IPS-18c (cell line): ENCODE data around the gene THSD7A.

Experiments used
- H3K4me3 ChIP-seq: 2 replicates; pipeline ENCODE4 v1.7.0; 2013; ENCODE audit warnings: low read depth, mild to moderate bottlenecking, low read length, moderate library complexity; ENCODE audit not compliant: insufficient read depth
- H3K9me3 ChIP-seq: one replicate; pipeline ENCODE4 v1.6.1; 2013; ENCODE audit warnings: mild to moderate bottlenecking, low read length, moderate library complexity; ENCODE audit not compliant: control insufficient read depth, insufficient read depth

Gene THSD7A, protein sequence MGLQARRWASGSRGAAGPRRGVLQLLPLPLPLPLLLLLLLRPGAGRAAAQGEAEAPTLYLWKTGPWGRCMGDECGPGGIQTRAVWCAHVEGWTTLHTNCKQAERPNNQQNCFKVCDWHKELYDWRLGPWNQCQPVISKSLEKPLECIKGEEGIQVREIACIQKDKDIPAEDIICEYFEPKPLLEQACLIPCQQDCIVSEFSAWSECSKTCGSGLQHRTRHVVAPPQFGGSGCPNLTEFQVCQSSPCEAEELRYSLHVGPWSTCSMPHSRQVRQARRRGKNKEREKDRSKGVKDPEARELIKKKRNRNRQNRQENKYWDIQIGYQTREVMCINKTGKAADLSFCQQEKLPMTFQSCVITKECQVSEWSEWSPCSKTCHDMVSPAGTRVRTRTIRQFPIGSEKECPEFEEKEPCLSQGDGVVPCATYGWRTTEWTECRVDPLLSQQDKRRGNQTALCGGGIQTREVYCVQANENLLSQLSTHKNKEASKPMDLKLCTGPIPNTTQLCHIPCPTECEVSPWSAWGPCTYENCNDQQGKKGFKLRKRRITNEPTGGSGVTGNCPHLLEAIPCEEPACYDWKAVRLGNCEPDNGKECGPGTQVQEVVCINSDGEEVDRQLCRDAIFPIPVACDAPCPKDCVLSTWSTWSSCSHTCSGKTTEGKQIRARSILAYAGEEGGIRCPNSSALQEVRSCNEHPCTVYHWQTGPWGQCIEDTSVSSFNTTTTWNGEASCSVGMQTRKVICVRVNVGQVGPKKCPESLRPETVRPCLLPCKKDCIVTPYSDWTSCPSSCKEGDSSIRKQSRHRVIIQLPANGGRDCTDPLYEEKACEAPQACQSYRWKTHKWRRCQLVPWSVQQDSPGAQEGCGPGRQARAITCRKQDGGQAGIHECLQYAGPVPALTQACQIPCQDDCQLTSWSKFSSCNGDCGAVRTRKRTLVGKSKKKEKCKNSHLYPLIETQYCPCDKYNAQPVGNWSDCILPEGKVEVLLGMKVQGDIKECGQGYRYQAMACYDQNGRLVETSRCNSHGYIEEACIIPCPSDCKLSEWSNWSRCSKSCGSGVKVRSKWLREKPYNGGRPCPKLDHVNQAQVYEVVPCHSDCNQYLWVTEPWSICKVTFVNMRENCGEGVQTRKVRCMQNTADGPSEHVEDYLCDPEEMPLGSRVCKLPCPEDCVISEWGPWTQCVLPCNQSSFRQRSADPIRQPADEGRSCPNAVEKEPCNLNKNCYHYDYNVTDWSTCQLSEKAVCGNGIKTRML (N-terminal part only)

DNA sequence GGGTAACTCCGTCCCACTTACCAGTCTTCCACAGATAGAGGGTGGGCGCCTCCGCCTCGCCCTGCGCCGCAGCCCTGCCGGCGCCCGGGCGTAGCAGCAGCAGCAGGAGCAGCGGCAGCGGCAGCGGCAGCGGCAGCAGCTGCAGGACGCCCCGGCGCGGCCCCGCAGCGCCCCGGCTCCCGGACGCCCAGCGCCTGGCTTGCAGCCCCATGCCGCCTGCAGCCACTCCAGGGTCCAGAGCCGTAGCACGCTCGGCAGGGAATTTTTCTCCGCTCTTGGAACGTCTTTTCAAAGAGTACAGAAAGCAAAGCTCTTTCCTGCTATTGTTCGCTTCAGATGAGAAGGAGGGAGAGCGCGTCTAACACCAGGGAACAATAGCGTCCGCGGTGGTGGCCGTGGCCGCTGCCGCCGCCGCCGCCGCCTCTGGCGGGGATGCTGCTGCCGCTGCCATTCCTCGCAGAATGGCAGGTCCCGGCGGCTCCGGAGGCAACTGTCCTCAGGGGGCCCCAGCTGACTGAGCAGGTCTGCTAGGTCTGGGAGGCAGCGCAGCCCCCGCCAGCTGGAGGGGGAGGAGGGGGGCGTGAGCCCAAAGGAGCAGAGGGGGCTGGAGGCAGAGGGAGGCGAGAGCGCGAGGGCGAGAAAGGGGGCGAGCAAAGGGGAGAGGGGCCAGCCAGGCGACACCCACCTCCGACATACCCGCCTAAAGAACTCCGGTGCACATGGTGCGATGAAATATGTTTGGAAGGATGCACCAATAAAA, at the start of gene THSD7A:
Gene THSD7A (minus strand): TSS at position 463 of the 760 bp plus-strand sequence. CDS start 252 bp downstream, at position 211.
- no peaks in the 10 kb centered on the region for H3K9me3 ChIP-seq

DNA sequence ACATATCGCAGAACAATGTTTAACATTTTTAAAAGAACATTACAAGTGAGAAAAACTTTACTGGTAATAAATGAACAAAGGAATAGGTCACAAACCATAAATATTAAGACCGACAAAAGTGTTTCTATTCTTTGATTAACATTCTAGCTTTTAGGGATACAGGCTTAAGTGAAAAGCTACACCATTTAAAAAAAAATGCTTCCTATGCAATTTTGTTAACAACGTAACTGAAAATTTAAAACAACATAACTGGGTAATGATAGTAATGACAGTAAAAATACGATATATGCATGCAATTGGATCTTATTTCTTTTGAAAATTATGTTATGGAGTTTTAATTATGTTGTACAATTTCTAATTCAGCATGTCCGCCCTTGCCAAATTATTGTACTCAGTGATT, 49.7 kb upstream of the THSD7A start:
- H3K9me3 ChIP-seq, result no peaks in the 10 kb centered on the region
- H3K4me3 ChIP-seq, result no peak overlapping the region

More for the DNA sequence above, at the start of gene THSD7A:
- H3K4me3 ChIP-seq, result peak within 1 kb of the TSS; percentile 62

DNA sequence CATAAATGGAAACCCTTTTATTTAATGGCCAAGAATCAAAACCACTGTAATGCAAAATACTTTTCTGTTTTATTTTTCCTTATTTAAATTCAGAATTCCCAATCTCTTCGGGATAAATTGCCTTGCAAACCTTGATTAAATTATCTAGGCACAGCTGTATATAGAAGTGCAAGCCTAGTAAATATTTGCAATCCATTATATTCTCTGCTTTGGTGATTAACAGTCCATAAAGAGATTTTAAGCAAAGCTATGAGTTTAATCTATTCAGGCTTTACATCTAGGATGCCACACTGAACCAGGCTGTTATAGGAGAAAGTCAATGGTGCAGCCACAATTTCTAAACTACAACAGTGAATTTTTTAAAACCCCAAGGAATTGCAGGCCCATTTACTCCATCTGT, 43.6 kb upstream of the THSD7A start:
- no peaks in the 10 kb centered on the region for H3K9me3 ChIP-seq
- no peak overlapping the region for H3K4me3 ChIP-seq

DNA sequence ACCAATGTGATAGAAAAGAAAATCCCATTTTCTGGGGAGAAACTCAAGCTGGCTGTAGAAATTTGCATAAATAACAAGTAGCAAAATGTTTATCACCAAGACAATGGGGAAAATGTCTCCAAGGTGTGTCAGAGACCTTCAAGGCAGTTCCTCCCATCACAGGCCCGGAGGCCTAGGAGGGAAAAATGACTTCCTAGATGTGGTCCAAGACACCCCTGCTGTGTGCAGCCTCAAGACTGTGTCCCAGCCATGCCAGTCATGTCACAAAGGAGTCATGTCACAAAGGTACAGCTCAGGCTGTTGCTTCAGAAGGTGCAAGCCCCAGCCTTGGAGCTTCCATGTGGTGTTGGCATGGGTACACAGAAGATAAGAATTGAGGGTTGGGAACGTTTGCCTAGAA, 33.7 kb upstream of the THSD7A start:
- no peak overlapping the region for H3K4me3 ChIP-seq
- peaks cover 9% of the 10 kb centered on the region for H3K9me3 ChIP-seq

DNA sequence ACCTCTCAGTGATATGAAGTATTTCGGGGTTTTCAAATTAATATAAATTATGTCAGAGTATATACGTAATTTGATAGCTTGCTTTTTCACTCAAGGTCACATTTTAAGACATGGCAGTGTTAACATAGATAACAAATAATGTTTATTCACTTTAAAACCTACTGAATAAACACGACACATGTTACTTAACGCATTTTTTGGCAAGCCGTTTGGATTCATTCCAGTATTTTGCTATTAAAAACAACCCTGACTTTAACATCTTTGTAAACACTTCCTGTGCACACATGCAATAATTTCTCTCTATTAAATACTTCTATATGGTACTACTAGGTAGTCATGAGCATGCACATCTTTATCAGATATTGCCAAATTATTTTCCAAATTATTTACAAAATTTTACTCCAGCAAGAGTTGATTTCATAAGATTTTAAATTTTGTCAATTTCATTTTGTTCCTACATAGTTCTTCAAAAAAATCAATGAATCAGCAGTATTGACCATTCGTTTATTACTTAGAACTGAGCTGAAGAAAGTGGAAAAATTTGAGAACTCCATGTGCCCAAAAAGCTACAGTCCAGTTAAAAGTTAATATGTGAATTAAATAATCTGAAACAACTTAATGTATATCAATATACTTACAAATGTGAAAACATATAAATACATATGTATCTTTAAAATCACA, 26.8 kb upstream of the THSD7A start:
- Histone ChIP-seq H3K4me3 (no peak overlapping the region), H3K9me3 (no peaks in the 10 kb centered on the region)

DNA sequence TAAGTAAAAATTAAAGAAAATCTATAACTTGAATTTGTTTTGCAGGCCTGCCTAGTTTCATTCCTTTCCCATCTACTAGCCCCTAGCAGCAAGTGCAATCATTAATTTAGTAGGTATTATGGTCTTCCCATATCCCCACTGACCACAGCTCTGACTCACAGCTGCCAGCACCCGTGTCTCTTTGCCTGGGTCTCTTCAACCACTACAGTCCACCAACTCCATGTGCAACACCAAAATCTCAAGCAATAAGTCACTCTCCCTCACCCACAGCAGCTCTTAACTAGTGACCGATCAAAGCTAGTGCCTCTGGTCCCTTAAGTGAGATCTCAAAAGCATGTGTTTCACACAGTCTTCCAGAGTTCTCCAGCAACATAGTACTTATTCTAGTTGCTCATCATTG, 26.0 kb upstream of the THSD7A start:
- Histone ChIP-seq H3K9me3 (no peaks in the 10 kb centered on the region), H3K4me3 (no peak overlapping the region)

DNA sequence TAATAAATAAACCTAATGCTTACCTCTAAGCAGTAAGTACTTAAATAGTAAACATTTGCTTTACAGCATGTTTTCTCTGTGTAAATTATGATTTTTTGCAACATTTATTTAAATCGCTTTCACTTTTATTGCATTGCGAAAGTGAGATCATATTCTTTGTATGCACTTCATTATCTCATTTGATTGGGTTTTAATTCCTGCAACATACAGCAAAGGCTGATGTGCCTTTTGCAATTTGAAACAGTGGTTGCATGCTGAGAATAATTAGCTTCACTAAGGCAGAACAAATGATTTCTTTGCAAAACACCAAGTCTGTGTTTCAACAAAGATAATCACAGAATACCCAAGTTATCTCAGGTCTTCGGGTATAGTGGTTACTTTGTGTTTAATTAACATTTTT, 16.3 kb upstream of the THSD7A start:
- H3K9me3 ChIP-seq, result no peaks in the 10 kb centered on the region
- H3K4me3 ChIP-seq, result no peak overlapping the region

DNA sequence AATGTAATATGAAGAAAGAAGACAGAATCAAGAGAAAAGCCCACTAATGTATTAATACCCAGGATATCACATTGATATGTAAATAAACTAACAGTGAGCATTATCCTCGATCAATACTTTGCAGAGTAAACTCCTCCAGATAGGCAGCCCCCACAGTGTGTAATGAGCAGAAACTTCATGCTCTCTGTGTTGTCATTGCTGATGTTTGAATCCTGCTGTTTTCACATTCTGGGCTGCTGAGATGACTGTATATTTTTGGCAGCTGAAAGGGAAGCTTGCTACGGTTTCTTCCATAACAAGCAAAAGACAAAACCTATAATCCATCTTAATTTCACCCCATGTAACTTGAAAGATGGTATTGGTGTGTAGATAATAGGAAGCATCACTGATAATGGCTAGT, 15.3 kb upstream of the THSD7A start:
- H3K9me3 ChIP-seq, result no peaks in the 10 kb centered on the region
- no peak overlapping the region for H3K4me3 ChIP-seq

DNA sequence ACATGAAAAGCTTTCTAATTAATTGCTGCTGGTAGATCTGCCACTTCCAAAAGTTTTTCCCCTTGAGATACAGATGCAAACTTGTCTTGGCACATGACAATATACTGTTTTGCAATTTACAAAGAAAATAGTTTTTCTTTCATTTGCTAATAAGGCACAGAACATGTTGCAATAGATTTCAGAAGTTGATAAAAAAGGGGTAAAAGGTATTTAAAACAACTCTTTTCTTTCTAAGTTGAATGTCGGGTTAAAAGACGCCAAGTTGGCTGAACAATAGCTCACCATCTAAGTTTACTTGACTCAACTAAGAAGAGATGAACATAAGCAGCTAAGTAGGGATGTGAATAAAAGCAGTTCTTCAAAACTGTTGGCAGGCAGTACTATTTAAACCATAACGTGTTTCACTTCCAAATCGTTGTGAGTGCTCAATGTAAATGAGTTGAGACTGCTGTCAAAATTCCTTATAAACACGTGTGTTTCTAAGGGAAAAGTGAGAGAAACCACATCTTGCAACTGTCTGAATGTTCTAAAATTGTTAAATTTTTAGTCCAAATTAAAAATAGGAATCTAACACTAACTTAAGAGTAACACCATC, 14.5 kb upstream of the THSD7A start:
- no peak overlapping the region for H3K4me3 ChIP-seq
- no peaks in the 10 kb centered on the region for H3K9me3 ChIP-seq

DNA sequence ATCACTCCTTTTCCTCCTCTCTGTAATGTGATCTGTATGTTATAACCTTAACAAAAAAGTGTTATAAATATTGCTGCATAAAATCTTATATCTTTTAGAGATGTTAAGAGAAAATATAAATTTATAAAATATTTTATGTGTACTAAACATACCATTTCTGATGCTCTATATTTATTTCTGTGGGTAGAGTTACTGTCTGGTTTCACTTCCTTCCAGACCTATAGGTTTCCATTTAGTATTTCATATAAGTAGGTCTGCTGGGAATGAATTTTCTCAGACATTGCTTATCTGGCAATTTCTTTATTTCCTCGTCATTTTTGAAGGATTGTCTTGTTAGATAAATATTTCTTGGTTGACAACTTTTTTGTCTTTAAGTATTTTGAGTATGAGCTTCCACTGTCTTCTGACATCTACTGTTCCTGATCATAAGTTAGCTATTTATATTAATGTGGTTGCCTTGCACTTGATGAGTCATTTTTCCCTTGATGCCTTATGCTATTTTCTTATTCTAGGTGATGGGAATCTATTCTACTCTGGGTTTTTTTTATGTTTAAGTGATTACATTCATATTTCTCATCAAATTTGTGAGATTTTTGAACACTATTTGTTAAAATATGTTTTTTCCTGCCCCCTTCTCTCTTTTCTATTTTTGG, 11.2 kb upstream of the THSD7A start:
- Histone ChIP-seq H3K9me3 (no peaks in the 10 kb centered on the region), H3K4me3 (no peak overlapping the region)

DNA sequence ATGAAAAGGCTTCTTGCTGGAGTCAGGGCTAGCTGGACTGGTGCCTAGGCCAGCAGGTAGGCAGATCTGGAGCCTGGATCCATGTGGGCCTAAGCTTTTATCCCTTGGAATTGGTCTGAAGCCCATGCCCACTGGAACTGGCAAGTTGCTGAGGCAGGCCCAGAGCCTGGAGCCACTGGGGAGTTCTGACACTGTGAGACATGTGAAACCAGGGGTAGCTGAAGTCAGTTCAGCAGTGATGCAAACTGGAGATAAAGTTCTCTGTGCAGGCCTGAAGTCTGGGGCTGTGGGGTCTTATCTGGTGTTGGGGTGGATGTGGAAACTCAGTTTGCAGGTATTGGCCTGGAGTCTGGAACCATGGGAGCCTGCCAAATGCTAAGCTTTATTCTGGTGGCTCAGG, 9.7 kb upstream of the THSD7A start:
- Histone ChIP-seq H3K4me3 (no peak overlapping the region), H3K9me3 (no peaks in the 10 kb centered on the region)

DNA sequence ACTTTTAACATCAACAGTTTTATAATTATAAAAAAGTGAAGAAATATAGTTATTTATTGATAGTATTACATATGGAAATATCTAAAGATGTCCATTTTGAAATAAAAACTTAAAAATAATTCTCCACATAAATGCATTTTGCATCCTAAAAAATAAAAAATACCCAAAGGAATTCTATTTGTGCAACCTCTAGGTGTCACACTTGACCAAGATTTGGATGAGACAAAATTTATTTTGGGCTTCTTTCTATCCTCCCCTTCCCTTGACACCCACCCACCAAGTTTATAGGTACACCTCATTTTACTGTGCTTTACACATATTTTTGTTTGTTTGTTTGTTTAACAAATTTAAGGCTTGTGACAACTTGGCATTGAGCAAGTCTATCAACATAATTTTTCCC, 3.3 kb upstream of the THSD7A start:
- no peaks in the 10 kb centered on the region for H3K9me3 ChIP-seq
- no peak overlapping the region for H3K4me3 ChIP-seq

DNA sequence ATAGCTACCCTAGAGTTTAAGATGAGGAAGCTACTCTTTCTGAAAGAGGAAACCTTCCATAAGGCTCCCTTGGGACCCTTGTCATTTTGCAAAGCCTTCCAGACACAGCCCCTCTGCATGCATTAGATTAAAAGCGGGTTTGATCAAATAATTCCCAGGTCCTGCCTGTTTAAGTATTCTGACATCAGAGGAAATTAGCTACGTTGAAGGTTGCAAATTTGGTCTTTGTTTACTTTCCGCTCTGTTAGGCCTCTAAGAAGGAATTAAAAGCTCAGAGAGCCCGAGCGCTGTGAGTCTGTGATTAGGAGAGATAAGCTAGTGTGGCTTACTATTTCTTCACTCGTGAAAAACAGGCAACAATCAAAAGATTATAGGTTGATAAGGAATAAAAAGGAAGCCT, 1.4 kb upstream of the THSD7A start:
- no peaks in the 10 kb centered on the region for H3K9me3 ChIP-seq
- no peak overlapping the region for H3K4me3 ChIP-seq

DNA sequence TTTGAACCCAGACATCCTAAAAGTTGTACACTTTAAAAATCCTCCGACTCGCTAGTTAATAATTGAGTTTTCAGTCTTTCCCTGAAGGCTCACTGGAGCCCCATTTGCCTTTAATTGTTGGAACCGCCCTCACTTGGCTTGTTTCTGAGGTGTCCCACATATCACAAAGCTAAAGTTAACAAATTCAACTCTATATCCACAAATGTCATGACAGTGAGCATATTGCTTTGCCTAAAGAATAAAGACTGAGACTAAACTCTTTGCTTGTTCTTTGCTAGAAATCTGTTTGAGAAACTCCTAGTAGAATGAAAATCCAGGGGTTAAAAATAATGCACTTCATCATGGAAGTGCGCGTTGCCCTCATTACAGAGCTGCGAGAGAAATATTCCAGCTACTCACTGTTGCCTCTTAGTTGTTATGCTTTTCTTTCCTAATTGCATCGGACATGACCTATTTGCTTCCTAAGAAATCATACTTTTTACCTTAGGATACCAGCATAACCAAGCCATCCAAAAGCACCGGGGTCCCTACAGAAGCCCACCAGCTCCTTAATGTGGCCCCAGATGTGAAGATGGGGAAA, 752 bp downstream of the THSD7A start:
- no peaks in the 10 kb centered on the region for H3K9me3 ChIP-seq
- H3K4me3 ChIP-seq, result peak overlapping the region; percentile 62

DNA sequence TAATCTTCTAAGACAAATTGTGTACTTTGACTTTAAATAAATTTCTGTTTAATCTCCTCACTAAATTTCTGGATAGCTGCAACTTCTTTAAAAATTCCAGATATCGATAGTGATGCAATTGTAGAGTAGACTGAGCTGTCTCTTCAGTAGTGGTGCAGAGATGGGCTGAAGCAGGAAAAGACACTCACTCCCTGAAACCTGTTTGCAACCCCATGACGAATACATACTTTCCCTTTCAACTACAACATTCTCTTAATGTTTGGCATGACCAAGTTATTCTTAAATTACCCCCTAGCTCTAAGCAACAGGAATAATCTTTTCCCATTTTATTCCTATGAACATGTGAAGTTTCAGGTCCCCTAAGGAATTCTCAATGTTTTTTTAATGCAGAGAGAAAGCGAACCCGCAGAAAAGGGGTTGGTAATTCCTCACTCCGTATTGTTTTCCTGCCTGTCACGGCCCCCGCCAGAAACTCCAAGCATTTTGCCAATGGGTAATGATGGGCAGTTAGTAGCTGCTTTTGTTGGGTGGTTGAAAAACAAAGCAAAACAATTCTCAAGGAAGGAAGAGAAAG, 1.3 kb downstream of the THSD7A start:
- Histone ChIP-seq H3K9me3 (no peaks in the 10 kb centered on the region), H3K4me3 (peak overlapping the region; percentile 62)
